ENCODE data around the gene MGAT1.

The MGAT1 gene

DNA sequence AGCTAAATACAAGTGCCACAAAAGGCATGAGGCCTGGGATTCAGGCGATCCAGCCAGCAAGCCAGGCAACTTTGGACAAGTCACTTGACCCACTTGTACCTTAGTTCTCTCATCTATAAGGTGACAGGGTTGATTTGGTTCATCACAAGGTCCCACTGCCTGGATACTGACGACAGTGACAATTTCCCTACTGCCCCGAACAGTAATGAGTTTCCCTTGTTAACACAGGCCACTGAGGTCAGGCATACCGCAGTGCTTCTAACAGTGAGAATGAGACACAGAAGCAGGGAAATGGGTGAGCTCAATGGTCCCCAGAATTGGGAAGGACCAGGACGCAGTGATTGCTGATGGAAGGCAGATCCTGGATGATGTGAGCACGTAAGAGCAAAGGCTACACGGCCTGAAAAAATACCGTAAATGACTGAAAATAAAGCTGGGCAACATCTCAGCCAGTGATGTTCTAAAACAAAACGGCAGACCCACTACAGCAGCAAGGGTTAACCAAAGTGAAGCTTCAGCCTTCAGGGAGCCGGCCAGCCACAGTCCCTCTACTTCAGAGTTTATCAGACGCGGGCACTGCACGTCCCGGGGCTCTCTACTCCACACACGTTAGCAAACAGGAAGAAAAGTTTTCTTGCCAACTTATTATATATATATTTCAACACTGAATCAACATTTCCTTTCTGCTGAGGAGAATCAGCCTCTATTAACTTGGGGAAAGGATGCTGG, 846 bp downstream of the MGAT1 start:
- TF ChIP-seq CTCF (IDR thresholded peaks at IDR 0.05), result no peak
- Histone ChIP-seq H3K27ac (peak overlapping the region; percentile 99 to 100), H3K4me3 (peak overlapping the region; percentile 97)
- DNase-seq (ENCODE audit: low spot score), result no peak

DNA sequence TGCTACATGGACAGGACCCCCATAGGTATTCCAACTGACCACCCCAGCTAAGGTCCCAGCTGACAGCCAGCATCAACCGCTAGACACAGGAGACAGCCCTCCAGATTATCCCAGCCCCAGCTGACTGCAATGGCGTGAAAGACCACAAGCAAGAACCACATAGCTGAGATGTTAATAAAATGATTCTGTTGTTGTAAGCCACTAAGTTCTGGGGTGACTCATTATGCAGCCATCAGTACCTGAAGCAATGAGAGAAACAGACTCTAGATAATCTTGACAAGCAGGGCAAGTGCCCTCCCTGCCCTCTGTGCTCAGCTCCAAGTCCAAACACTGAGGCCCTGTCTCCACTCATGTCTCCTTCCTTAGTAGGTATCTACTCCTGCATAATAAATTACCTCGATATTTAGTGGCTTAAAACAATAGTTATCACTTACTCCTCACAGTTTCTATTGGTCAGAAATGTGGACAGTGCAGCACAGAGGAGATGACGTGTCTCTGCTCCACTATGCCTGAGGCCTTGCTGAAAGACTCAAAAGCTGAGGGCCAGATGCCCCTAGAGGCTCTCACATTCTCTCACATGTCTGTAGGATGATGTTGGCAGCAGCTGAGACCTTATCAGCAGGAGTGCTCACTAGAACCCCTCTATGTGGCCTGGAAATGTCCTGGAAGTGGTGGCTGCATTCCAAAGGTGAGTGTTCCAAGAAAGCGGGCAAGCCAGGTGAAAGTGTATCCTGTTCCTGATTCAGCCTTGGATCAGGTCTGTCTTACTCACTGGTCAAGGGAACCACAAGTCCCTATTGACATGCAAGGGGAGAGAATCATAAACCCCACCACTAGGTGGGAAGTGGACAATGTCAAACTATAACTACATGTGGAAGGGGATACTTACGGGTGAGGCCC, 2.5 kb downstream of the MGAT1 start:
- TF ChIP-seq CTCF (IDR thresholded peaks at IDR 0.05), result no peak
- Histone ChIP-seq H3K27ac (peak overlapping the region; percentile 30 to 99), H3K4me3 (peak overlapping the region; percentile 97)
- DNase-seq (ENCODE audit: low spot score), result no peak

DNA sequence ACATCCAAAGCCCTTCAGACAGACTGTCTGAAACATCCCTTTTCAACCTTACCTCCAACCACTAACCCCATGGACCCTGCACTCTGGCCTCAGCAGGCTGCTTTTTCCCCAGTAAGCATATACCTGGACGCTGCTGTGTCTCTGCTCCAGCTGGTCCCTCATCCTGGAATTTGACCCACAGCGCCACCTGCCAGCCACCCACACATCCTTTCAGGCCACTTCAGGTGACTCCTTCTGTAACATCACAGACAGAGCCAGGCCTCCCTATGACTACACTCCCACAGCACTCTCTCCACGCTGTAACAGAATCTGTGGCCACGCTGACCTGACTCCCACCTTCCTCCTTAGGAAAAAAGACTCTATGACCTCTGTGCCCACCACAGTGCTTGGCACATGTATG, 3.4 kb downstream of the MGAT1 start:
- no peak for DNase-seq (ENCODE audit: low spot score)
- TF ChIP-seq CTCF (IDR thresholded peaks at IDR 0.05), result no peak
- no peak overlapping the region for H3K4me3 ChIP-seq
- H3K27ac ChIP-seq, result peak overlapping the region in 1 of 2 donors; percentile 1

GRCh38 chr5:180798193-180798592, 4.4 kb downstream of the MGAT1 start:
- peak overlapping the region in 1 of 2 donors; percentile 1 for H3K27ac ChIP-seq
- DNase-seq (ENCODE audit: low spot score), result no peak
- peak overlapping the region; percentile 26 for H3K4me3 ChIP-seq
- no peak for TF ChIP-seq CTCF (IDR thresholded peaks at IDR 0.05)

DNA sequence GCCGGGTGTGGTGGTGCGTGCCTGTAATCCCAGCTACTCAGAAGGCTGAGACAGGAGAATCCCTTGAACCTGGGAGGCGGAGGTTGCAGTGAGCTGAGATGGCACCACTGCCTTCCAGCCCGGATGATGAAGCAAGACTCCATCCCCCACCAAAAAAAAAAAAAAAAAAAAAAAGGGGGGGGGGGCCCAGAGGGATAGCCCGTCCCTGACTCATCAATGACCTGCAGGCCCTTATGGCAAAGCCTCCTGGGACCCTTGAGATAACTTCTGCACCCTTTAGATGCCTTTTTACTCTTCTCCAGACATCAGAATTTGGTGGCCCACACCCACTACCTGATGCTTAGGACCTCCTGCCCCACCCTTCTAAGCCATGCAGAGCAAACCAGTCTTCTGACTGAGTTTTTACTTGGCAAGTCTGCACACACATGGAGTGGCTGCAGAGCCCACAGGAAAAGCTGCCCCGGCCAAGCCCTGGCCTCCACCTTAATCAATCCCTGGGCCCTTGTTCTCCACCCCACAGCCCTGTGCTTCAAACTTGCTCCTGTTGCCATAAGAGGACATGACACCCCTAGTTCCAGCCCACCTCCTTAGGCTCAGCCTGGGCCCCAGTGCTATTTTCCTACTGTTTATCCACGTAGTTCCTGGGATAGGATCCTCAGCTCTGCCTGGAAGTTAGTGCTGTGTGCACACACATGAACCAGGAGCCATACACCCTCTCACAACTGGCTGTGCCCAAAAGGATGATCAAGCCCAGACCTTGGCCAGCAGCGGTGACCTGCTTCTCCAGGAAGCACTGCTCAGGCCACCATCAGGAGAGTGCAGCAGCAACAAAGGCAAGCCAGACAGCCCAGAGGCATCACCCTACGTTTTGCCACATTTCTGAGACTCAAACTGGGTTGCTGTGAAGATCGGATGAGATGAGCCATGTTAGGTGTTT, 5.1 kb downstream of the MGAT1 start:
- peak overlapping the region in 1 of 2 donors; percentile 1 for H3K27ac ChIP-seq
- no peak for DNase-seq (ENCODE audit: low spot score)
- H3K4me3 ChIP-seq, result peak overlapping the region; percentile 26
- no peak for TF ChIP-seq CTCF (IDR thresholded peaks at IDR 0.05)

GRCh38 chr5:180795771-180796313, 6.8 kb downstream of the MGAT1 start:
- no peak overlapping the region for H3K27ac ChIP-seq
- no peak for DNase-seq (ENCODE audit: low spot score)
- TF ChIP-seq CTCF (IDR thresholded peaks at IDR 0.05), result no peak
- H3K4me3 ChIP-seq, result no peak overlapping the region
